MM.1S (cell line): ENCODE data around the gene CFL2.

Experiments
- DNase-seq: peaks from one replicate; pipeline ENCODE4 v3.0.0-alpha.2; 2015
- H2AFZ ChIP-seq: fragments of 300-600 bp; sonication (generic); 2 replicates; pipeline ENCODE4 v1.6.0; 2016; ENCODE audit warnings: antibody characterized with exemption, low read length
- H3F3A ChIP-seq: fragments of 300-600 bp; sonication (generic); 2 replicates; pipeline ENCODE4 v1.6.1; 2016; ENCODE audit warnings: mild to moderate bottlenecking, antibody characterized with exemption, low read length, moderate library complexity, mixed read lengths; ENCODE audit not compliant: insufficient read depth
- H3K27ac ChIP-seq: fragments of 300-600 bp; sonication (generic); 2 replicates; pipeline ENCODE4 v1.5.1; 2016; ENCODE audit warnings: mild to moderate bottlenecking, low read length
- H3K27me3 ChIP-seq: fragments of 300-600 bp; sonication (generic); replicated peaks from 2 replicates; pipeline ENCODE4 v1.6.0; 2016; ENCODE audit warnings: low read length; ENCODE audit not compliant: insufficient read depth
- H3K36me3 ChIP-seq: fragments of 300-600 bp; sonication (generic); replicated peaks from 2 replicates; pipeline ENCODE4 v1.6.1; 2016; ENCODE audit warnings: mild to moderate bottlenecking, low read length, mixed read lengths; ENCODE audit not compliant: insufficient read depth
- H3K4me1 ChIP-seq: fragments of 300-600 bp; sonication (generic); 2 replicates; pipeline ENCODE4 v1.6.1; 2016; ENCODE audit warnings: low read length, mixed read lengths
- H3K4me2 ChIP-seq: fragments of 300-600 bp; sonication (generic); 2 replicates; pipeline ENCODE4 v1.6.0; 2016; ENCODE audit warnings: low read depth, low read length
- H3K4me3 ChIP-seq: fragments of 300-600 bp; sonication (generic); 2 replicates; pipeline ENCODE4 v1.5.1; 2016; ENCODE audit warnings: low read length, mixed read lengths
- H3K79me2 ChIP-seq: fragments of 300-600 bp; sonication (generic); 2 replicates; pipeline ENCODE4 v1.6.1; 2016; ENCODE audit warnings: mixed run types, low read length, mixed read lengths
- H3K9ac ChIP-seq: fragments of 300-600 bp; sonication (generic); 2 replicates; pipeline ENCODE4 v1.6.1; 2016; ENCODE audit warnings: low read length, mixed read lengths
- H3K9me2 ChIP-seq: fragments of 300-600 bp; sonication (generic); replicated peaks from 2 replicates; pipeline ENCODE4 v1.6.1; 2016; ENCODE audit warnings: mild to moderate bottlenecking, low read length, mixed read lengths; ENCODE audit not compliant: insufficient read depth
- H3K9me3 ChIP-seq: fragments of 300-600 bp; sonication (generic); replicated peaks from 2 replicates; pipeline ENCODE4 v1.6.1; 2016; ENCODE audit warnings: mild to moderate bottlenecking, low read length, mixed read lengths; ENCODE audit not compliant: insufficient read depth
- H4K20me1 ChIP-seq: fragments of 300-600 bp; sonication (generic); 2 replicates; pipeline ENCODE4 v1.6.1; 2016; ENCODE audit warnings: mild to moderate bottlenecking, low read length, moderate library complexity, mixed read lengths; ENCODE audit not compliant: insufficient read depth
- CTCF ChIP-seq: fragments of 300-600 bp; sonication (generic); IDR thresholded peaks from 2 replicates; pipeline ENCODE4 v1.5.1; 2016; ENCODE audit warnings: antibody characterized with exemption, low read length, mixed read lengths
- EZH2 ChIP-seq: fragments of 300-600 bp; sonication (generic); optimal IDR thresholded peaks from 2 replicates; pipeline ENCODE3; 2017; ENCODE audit warnings: low read depth, mild to moderate bottlenecking, antibody characterized with exemption, low read length, mixed read lengths
- EZH2phosphoT487 ChIP-seq: fragments of 300-600 bp; sonication (generic); IDR thresholded peaks from 2 replicates; pipeline ENCODE4 v1.6.1; 2018; ENCODE audit warnings: antibody characterized with exemption, low read length

The CFL2 gene

GRCh38 chr14:34710006-34710405, 4.4 kb downstream of the CFL2 start:
- H3K27me3 ChIP-seq = no peaks in the 10 kb centered on the region
- H3K4me1 ChIP-seq = peaks cover 19% of the 10 kb centered on the region
- H3K9ac ChIP-seq = no peak overlapping the region
- H3K4me3 ChIP-seq = no peak overlapping the region
- H3K27ac ChIP-seq = no peak overlapping the region
- no peak for DNase-seq
- H3K9me3 ChIP-seq = no peaks in the 10 kb centered on the region
- peaks cover 28% of the 10 kb centered on the region for H3K79me2 ChIP-seq
- H3K36me3 ChIP-seq = no peaks in the 10 kb centered on the region
- H4K20me1 ChIP-seq = no peaks in the 10 kb centered on the region
- H2AFZ ChIP-seq = no peak overlapping the region
- no peaks in the 10 kb centered on the region for H3K9me2 ChIP-seq
- H3F3A ChIP-seq = peaks cover 3% of the 10 kb centered on the region; the same call in 1 of the 2 replicates
- H3K4me2 ChIP-seq = no peak overlapping the region
- TF ChIP-seq EZH2 (no peak), EZH2phosphoT487 (no peak), CTCF (no peak)

- Histone ChIP-seq H3K4me3 (no peak overlapping the region), H3K9me3 (no peaks in the 10 kb centered on the region), H3K4me1 (peaks cover 19% of the 10 kb centered on the region), H3F3A (no peaks in the 10 kb centered on the region; the same call in 1 of the 2 replicates), H3K27me3 (no peaks in the 10 kb centered on the region), H2AFZ (no peak overlapping the region), H3K9me2 (no peaks in the 10 kb centered on the region), H3K36me3 (no peaks in the 10 kb centered on the region), H3K27ac (no peak overlapping the region), H3K4me2 (no peak overlapping the region), H4K20me1 (no peaks in the 10 kb centered on the region), H3K9ac (no peak overlapping the region), H3K79me2 (peaks cover 16% of the 10 kb centered on the region)
- no peak for DNase-seq
- no peak for TF ChIP-seq EZH2
- TF ChIP-seq CTCF = no peak
Measured at GRCh38 chr14:34707722-34708121, 6.7 kb downstream of the CFL2 start.

- Histone ChIP-seq H3K27me3 (no peaks in the 10 kb centered on the region), H3K9me2 (no peaks in the 10 kb centered on the region), H3F3A (no peaks in the 10 kb centered on the region), H3K27ac (no peak overlapping the region), H3K9ac (no peak overlapping the region), H3K4me1 (no peaks in the 10 kb centered on the region), H2AFZ (no peak overlapping the region), H3K9me3 (no peaks in the 10 kb centered on the region), H3K4me3 (no peak overlapping the region), H3K4me2 (no peak overlapping the region), H3K36me3 (no peaks in the 10 kb centered on the region), H3K79me2 (no peaks in the 10 kb centered on the region), H4K20me1 (no peaks in the 10 kb centered on the region)
- TF ChIP-seq EZH2phosphoT487 (no peak), EZH2 (no peak), CTCF (no peak)
- no peak for DNase-seq
Measured at GRCh38 chr14:34701808-34702207, 12.6 kb downstream of the CFL2 start.
